ENCODE data around the gene ERCC1.

- TF ChIP-seq CTCF (IDR thresholded peaks at IDR 0.05; ENCODE audit: low read depth, low read length, missing input control) (no peak), MAX (IDR thresholded peaks at IDR 0.05) (no peak), RAD21 (IDR thresholded peaks at IDR 0.05) (no peak), TAF1 (conservative IDR thresholded peaks at IDR 0.05) (no peak), REST (IDR thresholded peaks at IDR 0.05) (no peak), ZBTB33 (IDR thresholded peaks at IDR 0.05) (no peak), GABPA (IDR thresholded peaks at IDR 0.05 in 1 of 2, conservative IDR thresholded peaks at IDR 0.05 in 1 of 2) (no peak), ATF3 (IDR thresholded peaks at IDR 0.05) (no peak), YY1 (IDR thresholded peaks at IDR 0.05) (no peak), EGR1 (IDR thresholded peaks at IDR 0.05; ENCODE audit: low read depth in 2 of 2) (no peak)
Observed at GRCh38 chr19:45445139-45445538, 21.4 kb upstream of the ERCC1 start.
